ENCODE data around the gene ARL4D. TPM values are rescaled to one million over a fixed set of nuclear protein-coding genes. Genes with fewer than 3 reads are reported as not detected.

The ARL4D gene
- polyA plus RNA-seq, 1 donor from 2014 or later = 10.6 TPM

DNA sequence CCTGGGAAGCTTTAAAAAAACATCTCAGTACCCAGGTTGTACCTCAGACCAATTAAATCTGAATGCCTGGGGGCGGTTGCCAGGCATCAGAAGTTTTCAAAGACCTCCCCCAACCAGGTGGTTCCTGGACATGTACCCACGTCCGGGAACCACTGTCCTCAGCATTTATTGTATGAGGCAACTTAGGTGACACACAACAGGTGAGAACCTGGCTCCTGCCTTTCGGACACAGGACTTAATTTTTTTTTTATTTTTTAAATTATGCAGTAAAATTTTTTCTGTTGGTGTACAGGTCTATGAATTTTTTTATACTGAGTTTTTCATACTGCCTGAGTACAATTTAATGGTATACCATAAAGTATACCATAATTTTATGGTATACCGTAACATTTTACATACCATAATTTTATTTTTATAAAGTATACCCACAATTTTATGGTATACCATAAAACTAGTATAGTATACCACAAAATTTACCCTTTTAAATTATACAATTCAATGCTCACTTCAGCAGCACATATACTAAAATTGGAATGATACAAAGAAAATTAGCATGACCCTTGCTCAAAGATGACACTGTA, 46.3 kb downstream of the ARL4D start:
- Histone ChIP-seq H4K20me1 (ENCODE audit: insufficient read depth) (no peaks in the 10 kb centered on the region), H2AFZ (ENCODE audit: low read depth, low read length) (no peak overlapping the region), H3F3A (ENCODE audit: insufficient read depth, low read length, poor library complexity, severe bottlenecking) (no peaks in the 10 kb centered on the region), H3K27ac (ENCODE audit: low read length) (no peak overlapping the region), H3K79me2 (replicated peaks; ENCODE audit: insufficient read depth, low read length) (no peaks in the 10 kb centered on the region), H3K9me2 (ENCODE audit: insufficient read depth, low read length) (no peaks in the 10 kb centered on the region), H3K27me3 (ENCODE audit: insufficient read depth, low read depth, low read length) (no peaks in the 10 kb centered on the region), H3K36me3 (ENCODE audit: insufficient read depth, low read length) (no peaks in the 10 kb centered on the region), H3K9ac (ENCODE audit: low read length) (no peak overlapping the region), H3K4me3 (ENCODE audit: low read length) (no peak overlapping the region), H3K4me2 (ENCODE audit: low read length) (no peak overlapping the region), H3K9me3 (ENCODE audit: low read length) (no peaks in the 10 kb centered on the region)
- TF ChIP-seq SMC3 (conservative IDR thresholded peaks at IDR 0.05; ENCODE audit: poor library complexity) (no peak), EP300 (conservative IDR thresholded peaks at IDR 0.05; ENCODE audit: poor library complexity, severe bottlenecking) (no peak), TAF1 (IDR thresholded peaks at IDR 0.05; ENCODE audit: low read depth) (no peak), CTCF (IDR thresholded peaks at IDR 0.05; ENCODE audit: poor library complexity, severe bottlenecking) (no peak), POLR2AphosphoS5 (IDR thresholded peaks at IDR 0.05) (no peak), RAD21 (conservative IDR thresholded peaks at IDR 0.05) (no peak), MXI1 (conservative IDR thresholded peaks at IDR 0.05; ENCODE audit: poor library complexity, severe bottlenecking) (no peak)
- TF ChIP-seq, protein P1, sequence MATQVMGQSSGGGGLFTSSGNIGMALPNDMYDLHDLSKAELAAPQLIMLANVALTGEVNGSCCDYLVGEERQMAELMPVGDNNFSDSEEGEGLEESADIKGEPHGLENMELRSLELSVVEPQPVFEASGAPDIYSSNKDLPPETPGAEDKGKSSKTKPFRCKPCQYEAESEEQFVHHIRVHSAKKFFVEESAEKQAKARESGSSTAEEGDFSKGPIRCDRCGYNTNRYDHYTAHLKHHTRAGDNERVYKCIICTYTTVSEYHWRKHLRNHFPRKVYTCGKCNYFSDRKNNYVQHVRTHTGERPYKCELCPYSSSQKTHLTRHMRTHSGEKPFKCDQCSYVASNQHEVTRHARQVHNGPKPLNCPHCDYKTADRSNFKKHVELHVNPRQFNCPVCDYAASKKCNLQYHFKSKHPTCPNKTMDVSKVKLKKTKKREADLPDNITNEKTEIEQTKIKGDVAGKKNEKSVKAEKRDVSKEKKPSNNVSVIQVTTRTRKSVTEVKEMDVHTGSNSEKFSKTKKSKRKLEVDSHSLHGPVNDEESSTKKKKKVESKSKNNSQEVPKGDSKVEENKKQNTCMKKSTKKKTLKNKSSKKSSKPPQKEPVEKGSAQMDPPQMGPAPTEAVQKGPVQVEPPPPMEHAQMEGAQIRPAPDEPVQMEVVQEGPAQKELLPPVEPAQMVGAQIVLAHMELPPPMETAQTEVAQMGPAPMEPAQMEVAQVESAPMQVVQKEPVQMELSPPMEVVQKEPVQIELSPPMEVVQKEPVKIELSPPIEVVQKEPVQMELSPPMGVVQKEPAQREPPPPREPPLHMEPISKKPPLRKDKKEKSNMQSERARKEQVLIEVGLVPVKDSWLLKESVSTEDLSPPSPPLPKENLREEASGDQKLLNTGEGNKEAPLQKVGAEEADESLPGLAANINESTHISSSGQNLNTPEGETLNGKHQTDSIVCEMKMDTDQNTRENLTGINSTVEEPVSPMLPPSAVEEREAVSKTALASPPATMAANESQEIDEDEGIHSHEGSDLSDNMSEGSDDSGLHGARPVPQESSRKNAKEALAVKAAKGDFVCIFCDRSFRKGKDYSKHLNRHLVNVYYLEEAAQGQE (IDR thresholded peaks at IDR 0.05; ENCODE audit: borderline replicate concordance) = no peak

DNA sequence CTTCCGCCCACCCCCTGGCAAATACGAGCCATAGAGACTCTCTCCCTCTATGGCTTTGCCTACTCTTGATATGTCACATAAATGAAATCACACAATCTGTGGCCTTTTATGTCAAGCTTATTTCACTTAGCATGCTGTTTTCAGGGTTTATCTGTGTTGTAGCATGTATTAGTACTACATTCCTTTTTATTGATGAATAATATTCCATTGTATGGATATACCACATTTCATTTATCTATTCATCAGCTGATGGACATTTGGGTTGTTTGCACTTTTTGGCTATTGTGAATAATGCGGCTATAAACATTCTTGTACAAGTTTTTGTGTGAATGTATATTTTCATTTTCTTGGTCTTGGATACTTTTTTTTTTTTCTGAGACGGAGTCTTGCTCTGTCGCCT, 48.0 kb downstream of the ARL4D start:
- H3F3A ChIP-seq (ENCODE audit: insufficient read depth, low read length, poor library complexity, severe bottlenecking) = no peaks in the 10 kb centered on the region
- no peak overlapping the region for H3K9ac ChIP-seq (ENCODE audit: low read length)
- no peak overlapping the region for H2AFZ ChIP-seq (ENCODE audit: low read depth, low read length)
- no peaks in the 10 kb centered on the region for H3K9me3 ChIP-seq (ENCODE audit: low read length)
- H3K27ac ChIP-seq (ENCODE audit: low read length) = no peak overlapping the region
- TF ChIP-seq, protein P1 (IDR thresholded peaks at IDR 0.05; ENCODE audit: borderline replicate concordance) = no peak
- TF ChIP-seq TAF1 (IDR thresholded peaks at IDR 0.05; ENCODE audit: low read depth) (no peak), SMC3 (conservative IDR thresholded peaks at IDR 0.05; ENCODE audit: poor library complexity) (no peak), MXI1 (conservative IDR thresholded peaks at IDR 0.05; ENCODE audit: poor library complexity, severe bottlenecking) (no peak), EP300 (conservative IDR thresholded peaks at IDR 0.05; ENCODE audit: poor library complexity, severe bottlenecking) (no peak), POLR2AphosphoS5 (IDR thresholded peaks at IDR 0.05) (no peak), EZH2 (IDR thresholded peaks at IDR 0.05; ENCODE audit: borderline replicate concordance, insufficient read depth, low read length, poor library complexity, severe bottlenecking) (no peak), CTCF (IDR thresholded peaks at IDR 0.05; ENCODE audit: poor library complexity, severe bottlenecking) (no peak), RAD21 (conservative IDR thresholded peaks at IDR 0.05) (no peak)
- no peaks in the 10 kb centered on the region for H3K79me2 ChIP-seq (replicated peaks; ENCODE audit: insufficient read depth, low read length)
- H3K4me3 ChIP-seq (ENCODE audit: low read length) = no peak overlapping the region
- no peaks in the 10 kb centered on the region for H3K27me3 ChIP-seq (ENCODE audit: insufficient read depth, low read depth, low read length)
- H3K9me2 ChIP-seq (ENCODE audit: insufficient read depth, low read length) = no peaks in the 10 kb centered on the region
- no peaks in the 10 kb centered on the region for H3K36me3 ChIP-seq (ENCODE audit: insufficient read depth, low read length)
- H3K4me2 ChIP-seq (ENCODE audit: low read length) = no peak overlapping the region
- H4K20me1 ChIP-seq (ENCODE audit: insufficient read depth) = no peaks in the 10 kb centered on the region
